GM18867 (cell line): ENCODE measurements around the gene PEX26.
"Not testable (repeated sequence)": the region's sequence is repeated elsewhere in the genome, so short reads cannot be mapped to it uniquely, and the experiment has no call there.

Experiments used
- ATAC-seq: cut with Tn5 transposase; IDR thresholded peaks from one replicate; pipeline ENCODE4 v1.9.1; 2021; ENCODE audit warnings: mild to moderate bottlenecking, moderate library complexity; ENCODE audit not compliant: unreplicated experiment

PEX26 gene

DNA sequence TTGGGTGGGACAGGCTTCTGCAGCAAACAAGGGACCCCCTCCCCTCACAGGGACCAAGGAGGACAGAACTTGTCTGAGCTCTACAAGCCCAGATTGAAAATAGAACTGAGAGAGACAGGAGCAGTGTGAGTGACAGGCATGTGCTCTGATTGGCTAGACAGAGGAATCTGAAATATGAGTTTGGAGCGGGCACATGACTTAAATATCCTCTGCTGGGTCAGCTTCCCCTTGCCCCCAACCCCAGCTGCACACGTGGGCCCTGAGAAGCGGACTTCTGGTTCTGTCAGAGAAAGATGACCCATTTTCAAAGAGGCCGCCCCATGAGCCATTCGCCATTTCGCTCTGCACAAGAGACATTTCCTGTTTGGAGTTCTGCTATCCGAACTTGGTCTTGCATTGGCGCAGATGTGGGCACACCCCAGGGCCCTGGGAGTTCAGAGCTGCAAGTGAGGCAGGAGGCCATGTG, 38.1 kb downstream of the PEX26 start:
- ATAC-seq = no peak

GRCh38 chr22:18116634-18117033, 38.8 kb downstream of the PEX26 start:
- ATAC-seq = no peak

GRCh38 chr22:18118345-18118915, 40.6 kb downstream of the PEX26 start:
- no peak for ATAC-seq

- ATAC-seq = no peak
These were observed 41.8 kb downstream of the PEX26 start for GRCh38 chr22:18119409-18120110.

GRCh38 chr22:18120857-18121256, 43.1 kb downstream of the PEX26 start:
- ATAC-seq = no peak

- no peak for ATAC-seq
These were observed 43.7 kb downstream of the PEX26 start for GRCh38 chr22:18121506-18121905.

GRCh38 chr22:18121954-18122554, 44.3 kb downstream of the PEX26 start:
- no peak for ATAC-seq

GRCh38 chr22:18123476-18124025, 45.8 kb downstream of the PEX26 start:
- not testable (repeated sequence) for ATAC-seq

DNA sequence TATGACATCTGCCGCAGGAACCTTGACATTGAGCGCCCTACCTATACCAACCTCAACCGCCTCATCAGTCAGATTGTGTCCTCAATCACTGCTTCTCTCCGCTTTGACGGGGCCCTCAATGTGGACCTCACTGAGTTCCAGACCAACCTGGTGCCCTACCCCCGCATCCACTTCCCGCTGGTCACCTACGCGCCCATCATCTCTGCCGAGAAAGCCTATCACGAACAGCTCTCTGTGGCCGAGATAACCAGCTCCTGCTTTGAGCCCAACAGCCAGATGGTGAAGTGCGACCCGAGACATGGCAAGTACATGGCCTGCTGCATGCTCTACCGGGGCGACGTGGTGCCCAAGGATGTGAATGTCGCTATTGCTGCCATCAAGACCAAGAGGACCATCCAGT, 48.8 kb downstream of the PEX26 start:
- ATAC-seq = no peak

GRCh38 chr22:18130018-18130417, 52.2 kb downstream of the PEX26 start:
- ATAC-seq = no peak

DNA sequence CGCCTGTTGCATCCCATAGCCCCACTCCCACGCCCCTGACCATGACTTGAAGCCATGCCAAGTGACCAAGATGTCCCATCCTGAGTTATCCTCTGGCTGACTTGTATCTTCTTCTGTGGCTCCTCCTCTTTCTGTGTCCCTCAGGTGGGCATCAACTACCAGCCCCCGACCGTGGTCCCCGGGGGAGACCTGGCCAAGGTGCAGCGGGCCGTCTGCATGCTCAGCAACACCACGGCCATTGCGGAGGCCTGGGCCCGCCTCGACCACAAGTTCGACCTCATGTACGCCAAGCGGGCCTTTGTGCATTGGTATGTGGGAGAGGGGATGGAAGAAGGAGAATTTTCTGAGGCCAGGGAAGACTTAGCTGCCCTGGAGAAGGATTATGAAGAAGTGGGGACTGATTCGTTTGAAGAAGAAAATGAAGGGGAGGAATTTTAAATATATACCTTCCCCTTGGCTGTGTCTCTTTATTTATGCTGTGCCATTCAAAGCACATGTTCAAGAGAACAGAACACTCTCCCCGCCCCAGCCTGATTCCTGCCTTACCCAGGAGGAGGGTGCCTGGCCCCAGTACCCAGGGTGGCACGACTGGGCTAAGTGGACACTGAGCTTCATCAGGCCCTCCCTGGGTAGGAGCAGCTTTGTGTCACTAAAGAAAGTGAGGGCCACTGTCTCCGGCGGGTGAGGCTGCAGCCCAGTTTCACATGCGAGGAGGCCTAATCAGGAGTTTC, 53.1 kb downstream of the PEX26 start:
- ATAC-seq = no peak

DNA sequence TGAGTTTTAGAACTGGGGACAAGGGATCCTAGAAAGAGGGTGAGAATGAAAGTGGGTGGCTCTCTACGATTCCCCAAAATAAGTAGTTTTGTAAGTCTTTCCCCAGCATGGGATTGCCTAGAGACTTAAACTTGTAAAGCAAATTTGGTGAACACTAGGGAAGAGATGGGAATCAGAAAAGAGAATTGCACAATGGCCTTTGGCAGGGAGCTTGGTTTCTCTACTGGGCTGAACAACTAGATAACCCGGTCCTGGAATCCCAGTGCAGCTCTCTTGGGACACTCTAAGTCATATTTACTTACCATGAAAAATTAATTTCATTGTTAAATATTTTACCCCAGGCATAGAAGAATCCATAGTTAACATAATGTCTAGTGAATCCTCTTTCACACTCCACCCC, 55.7 kb downstream of the PEX26 start:
- ATAC-seq = no peak

GRCh38 chr22:18136563-18137320, 59.0 kb downstream of the PEX26 start:
- ATAC-seq = no peak

GRCh38 chr22:18141004-18141403, 63.2 kb downstream of the PEX26 start:
- ATAC-seq = not testable (repeated sequence)

GRCh38 chr22:18144105-18144504, 66.3 kb downstream of the PEX26 start:
- no peak for ATAC-seq

DNA sequence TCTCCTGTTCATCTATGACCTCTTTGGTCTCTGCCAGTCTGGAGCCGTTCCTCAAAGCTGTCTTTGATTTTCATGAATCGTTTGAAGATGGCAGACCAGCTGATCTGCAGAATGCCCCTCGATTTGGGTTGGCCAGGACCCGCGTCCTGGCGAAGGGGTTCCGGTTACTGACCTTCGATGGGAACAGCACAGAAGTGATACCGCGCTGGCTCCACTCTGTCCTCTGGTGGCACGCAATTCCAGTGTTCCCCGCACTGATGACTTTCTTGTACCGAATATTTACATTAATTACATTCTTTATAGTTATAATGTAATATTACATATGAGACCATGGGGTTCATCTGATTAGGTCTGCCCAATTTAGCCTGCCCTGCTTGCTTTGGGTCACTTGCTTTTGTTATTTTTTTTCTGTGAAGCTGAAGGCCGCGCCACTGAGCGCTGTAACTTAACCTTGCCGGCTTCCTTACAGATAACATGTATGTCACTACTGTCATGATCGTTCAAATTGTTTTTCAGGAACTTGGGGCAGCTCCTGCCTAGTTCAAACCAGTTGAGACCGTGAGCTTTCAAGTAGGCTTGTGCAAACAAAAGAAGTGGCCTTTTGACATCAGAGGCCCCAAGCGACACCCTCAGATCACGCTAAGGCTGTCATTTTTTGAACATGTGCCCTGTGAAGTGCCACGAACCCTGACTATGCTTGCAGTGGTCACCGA, 68.0 kb downstream of the PEX26 start:
- no peak for ATAC-seq

DNA sequence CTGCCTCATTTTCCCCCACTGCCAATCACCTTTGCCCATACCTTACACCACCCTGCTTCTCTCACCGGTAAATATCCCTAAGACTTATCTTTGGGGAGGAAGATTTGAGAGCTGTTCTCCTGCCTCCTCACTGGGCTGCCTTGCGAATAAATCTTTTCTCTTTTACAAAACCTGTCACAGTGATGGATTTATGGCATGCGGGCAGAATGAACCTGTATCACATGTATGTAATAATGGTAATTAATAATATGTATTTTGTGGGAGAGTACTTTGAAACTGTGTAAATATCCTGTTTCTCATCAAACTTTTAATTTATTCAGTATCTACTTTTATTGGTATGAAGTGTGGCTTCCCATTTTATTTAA, 68.6 kb downstream of the PEX26 start:
- ATAC-seq = no peak

DNA sequence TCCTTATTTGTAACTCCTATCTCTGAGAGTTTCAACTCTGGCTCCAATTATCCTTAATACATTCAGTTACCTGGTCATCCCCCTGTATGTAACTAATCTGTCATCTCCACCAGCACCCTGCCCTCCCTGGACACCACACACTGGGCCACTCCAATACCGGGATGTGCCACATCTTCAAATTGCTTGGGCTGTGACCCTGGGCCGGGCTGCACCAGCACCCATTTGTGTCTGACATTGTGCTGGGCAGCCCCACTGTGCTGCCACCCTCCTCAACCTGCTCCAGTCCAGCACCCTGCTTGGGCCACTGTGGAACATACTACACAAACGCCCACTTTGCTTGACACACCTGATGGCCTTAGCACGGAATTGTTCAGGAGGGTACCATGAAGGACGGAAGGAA, 70.0 kb downstream of the PEX26 start:
- no peak for ATAC-seq

- no peak for ATAC-seq
These were observed 70.6 kb downstream of the PEX26 start for GRCh38 chr22:18148293-18148965.

DNA sequence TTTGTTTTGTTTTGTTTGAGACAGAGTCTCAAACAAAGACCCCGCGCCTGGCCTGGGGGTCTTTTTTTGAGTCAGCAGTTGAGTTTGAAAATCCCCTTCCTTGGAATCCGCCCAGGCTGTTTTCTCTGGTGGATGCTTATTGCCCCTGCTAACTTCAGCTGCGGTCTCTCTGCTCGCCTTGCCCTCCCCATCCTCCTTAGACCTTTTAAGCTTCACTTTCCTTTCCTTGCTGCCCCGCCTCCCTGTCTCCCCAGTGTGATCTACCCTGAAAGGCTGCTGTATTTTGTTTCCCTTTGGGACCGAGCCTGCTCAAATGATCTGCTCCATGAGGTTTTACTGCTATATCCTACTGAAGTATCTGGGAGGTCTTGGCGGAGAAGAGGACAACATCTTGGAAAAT, 74.7 kb downstream of the PEX26 start:
- no peak for ATAC-seq
